Lower lobe of right lung (tissue), 2 donors: ENCODE data around the gene CNOT9. TPM values are rescaled to one million over a fixed set of nuclear protein-coding genes. Genes with fewer than 3 reads are reported as not detected.
"Not testable (repeated sequence)": the region's sequence is repeated elsewhere in the genome, so short reads cannot be mapped to it uniquely, and the experiment has no call there.

Experiments
- ATAC-seq, 2 donors: fragments of 200-7000 bp; cut with Tn5 transposase; one replicate each; pipeline ENCODE4 v1.9.1; 2020 to 2022; ENCODE audit warnings: mild to moderate bottlenecking in 2 of 2, moderate library complexity in 2 of 2
- DNase-seq: peaks from one replicate; pipeline ENCODE4 v3.0.0-alpha.2; 2020
- H3K27ac ChIP-seq: fragments of 200-600 bp; one replicate; pipeline ENCODE4 v1.8.0; 2022
- H3K27me3 ChIP-seq: fragments of 200-600 bp; one replicate; pipeline ENCODE4 v1.8.0; 2022; ENCODE audit warnings: low read depth
- H3K36me3 ChIP-seq: fragments of 200-600 bp; one replicate; pipeline ENCODE4 v1.8.0; 2022; ENCODE audit warnings: mild to moderate bottlenecking
- H3K4me1 ChIP-seq: fragments of 200-600 bp; one replicate; pipeline ENCODE4 v1.8.0; 2022
- H3K4me3 ChIP-seq: fragments of 200-600 bp; one replicate; pipeline ENCODE4 v1.8.0; 2022; ENCODE audit warnings: mild to moderate bottlenecking
- H3K9me3 ChIP-seq: fragments of 200-600 bp; one replicate; pipeline ENCODE4 v1.8.0; 2022
- intact Hi-C: fragments of 100-400 bp; cut with DNase I; formaldehyde crosslinking; loops from one replicate; pipeline ENCODE4 v1.11.0; 2022
- total RNA-seq: library from RNA; stranded (reverse); fragmentation: NEBNext Ultra II Directional; extraction: Animal tissue kit (Norgen Biotek cat#: 25700); gene quantifications from one replicate; pipeline ENCODE4 v1.2.1, GENCODE V29; 2021
- TF ChIP-seq, protein P1 (sequence below): fragments of 200-600 bp; IDR thresholded peaks from one replicate; pipeline ENCODE4 v1.8.0; 2022; ENCODE audit warnings: antibody characterized with exemption, mild to moderate bottlenecking
- donor health status: DM: no; HTN: yes; CAD: no; lungs with severe emphysema.

Gene CNOT9
- total RNA-seq, 1 donor from 2014 or later, result 31.5 TPM

DNA sequence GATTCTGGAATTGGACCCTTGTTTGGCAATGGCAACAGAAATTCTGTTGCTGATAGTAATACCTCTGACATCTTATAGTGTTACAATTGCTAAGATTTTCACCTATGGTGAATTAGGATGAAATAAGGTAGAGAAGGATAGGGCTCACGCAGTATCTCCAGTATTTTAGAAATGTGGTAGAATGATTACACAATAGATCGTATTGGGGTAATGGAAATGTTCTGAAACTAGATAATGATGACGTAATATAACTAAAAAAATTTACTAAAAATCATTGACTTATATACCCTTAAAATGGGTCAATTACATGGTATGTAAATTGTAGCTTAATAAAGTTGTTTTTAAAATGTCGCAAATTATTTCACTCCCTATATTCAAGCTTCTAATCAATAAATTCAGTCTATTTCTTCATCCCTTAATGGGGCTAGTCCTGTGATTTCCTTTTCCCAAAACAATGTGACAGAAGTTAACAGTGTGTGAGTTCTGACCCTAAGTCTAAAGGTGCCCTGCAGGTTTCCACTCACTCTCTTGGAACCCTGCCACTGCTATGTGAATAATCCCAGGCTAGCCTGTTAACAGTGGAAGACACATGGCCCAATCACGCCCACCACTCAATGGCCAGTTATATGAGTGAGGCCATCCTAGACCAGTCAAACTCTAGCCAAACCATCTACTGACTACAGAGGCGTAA lies 31.7 kb upstream of the CNOT9 start:
- intact Hi-C loops, result no loop called here
- TF ChIP-seq, protein P1, sequence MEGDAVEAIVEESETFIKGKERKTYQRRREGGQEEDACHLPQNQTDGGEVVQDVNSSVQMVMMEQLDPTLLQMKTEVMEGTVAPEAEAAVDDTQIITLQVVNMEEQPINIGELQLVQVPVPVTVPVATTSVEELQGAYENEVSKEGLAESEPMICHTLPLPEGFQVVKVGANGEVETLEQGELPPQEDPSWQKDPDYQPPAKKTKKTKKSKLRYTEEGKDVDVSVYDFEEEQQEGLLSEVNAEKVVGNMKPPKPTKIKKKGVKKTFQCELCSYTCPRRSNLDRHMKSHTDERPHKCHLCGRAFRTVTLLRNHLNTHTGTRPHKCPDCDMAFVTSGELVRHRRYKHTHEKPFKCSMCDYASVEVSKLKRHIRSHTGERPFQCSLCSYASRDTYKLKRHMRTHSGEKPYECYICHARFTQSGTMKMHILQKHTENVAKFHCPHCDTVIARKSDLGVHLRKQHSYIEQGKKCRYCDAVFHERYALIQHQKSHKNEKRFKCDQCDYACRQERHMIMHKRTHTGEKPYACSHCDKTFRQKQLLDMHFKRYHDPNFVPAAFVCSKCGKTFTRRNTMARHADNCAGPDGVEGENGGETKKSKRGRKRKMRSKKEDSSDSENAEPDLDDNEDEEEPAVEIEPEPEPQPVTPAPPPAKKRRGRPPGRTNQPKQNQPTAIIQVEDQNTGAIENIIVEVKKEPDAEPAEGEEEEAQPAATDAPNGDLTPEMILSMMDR, result no peak
- H3K4me3 ChIP-seq, result no peak overlapping the region
- no peak overlapping the region for H3K27ac ChIP-seq
- peaks cover 88% of the 10 kb centered on the region for H3K36me3 ChIP-seq
- no peaks in the 10 kb centered on the region for H3K9me3 ChIP-seq
- no peaks in the 10 kb centered on the region for H3K4me1 ChIP-seq
- ATAC-seq (no peak), DNase-seq (no peak)
- H3K27me3 ChIP-seq, result no peaks in the 10 kb centered on the region

DNA sequence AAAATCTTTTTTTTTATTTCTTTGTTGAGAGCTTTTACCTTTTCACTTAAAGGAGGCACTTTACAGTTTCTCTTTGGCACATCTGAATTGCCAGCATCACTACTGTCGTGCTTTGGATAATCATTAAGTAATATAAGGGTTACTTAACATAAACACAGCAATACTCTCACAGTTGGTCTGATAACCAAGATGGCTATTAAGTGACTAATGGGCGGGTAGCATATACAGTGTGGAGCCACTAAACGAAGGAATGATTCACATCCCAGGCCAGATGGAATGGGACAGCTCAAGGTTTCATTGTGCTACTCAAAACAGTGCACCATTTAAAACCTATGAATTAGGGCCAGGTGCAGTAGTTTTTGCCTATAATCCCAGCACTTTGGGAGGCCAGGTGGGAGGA lies 28.6 kb upstream of the CNOT9 start:
- intact Hi-C loops, result no loop called here
- Histone ChIP-seq H3K27me3 (no peaks in the 10 kb centered on the region), H3K36me3 (peaks cover 87% of the 10 kb centered on the region), H3K9me3 (no peaks in the 10 kb centered on the region), H3K27ac (no peak overlapping the region), H3K4me1 (no peaks in the 10 kb centered on the region), H3K4me3 (no peak overlapping the region)
- ATAC-seq (no peak), DNase-seq (no peak)
- TF ChIP-seq, protein P1, result no peak

DNA sequence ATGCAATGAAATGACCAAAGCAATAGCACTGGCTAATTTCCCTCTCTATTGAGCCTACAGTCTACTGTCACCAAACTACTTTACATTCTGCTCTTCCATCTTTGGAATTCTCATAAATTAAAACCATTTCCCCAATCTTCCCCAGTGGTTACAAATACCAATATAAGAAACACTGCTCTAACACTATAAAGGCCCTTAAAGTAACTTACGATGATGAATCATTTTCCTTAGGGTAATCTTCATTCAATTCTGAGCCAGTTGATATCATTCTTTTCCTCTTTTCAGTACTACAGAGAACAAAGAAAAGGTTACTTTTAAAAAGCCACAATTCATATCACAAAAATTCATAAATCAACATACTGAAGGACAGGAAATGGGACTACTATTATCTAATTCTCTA lies 22.6 kb upstream of the CNOT9 start:
- Histone ChIP-seq H3K27me3 (no peaks in the 10 kb centered on the region), H3K4me1 (no peaks in the 10 kb centered on the region), H3K27ac (no peak overlapping the region), H3K36me3 (peaks cover 91% of the 10 kb centered on the region), H3K4me3 (no peak overlapping the region), H3K9me3 (no peaks in the 10 kb centered on the region)
- intact Hi-C loops, result no loop called here
- no peak for DNase-seq
- ATAC-seq, result no peak
- TF ChIP-seq, protein P1, result no peak

DNA sequence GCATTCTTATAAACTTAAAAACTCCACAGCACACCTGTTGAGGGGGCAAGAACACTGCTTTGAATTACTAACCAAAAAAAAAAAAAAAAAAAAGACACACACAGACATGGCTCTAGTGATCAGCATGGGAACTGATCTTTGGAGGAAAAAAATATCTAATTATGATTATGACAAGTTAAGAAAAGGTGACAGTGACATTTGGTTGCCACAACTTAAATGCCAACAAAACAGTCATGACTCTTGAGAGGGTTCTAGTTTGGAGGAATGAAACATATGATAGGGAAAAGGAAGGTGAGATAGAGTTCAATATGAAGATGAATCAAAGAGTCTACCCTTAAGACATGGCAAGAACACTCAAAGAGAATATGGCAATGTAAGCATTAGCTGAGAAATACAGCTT lies 21.1 kb upstream of the CNOT9 start:
- ATAC-seq (no peak), DNase-seq (no peak)
- Histone ChIP-seq H3K9me3 (no peaks in the 10 kb centered on the region), H3K27me3 (no peaks in the 10 kb centered on the region), H3K4me1 (no peaks in the 10 kb centered on the region), H3K4me3 (no peak overlapping the region), H3K36me3 (peaks cover 91% of the 10 kb centered on the region), H3K27ac (no peak overlapping the region)
- intact Hi-C loops, result no loop called here
- TF ChIP-seq, protein P1, result no peak

DNA sequence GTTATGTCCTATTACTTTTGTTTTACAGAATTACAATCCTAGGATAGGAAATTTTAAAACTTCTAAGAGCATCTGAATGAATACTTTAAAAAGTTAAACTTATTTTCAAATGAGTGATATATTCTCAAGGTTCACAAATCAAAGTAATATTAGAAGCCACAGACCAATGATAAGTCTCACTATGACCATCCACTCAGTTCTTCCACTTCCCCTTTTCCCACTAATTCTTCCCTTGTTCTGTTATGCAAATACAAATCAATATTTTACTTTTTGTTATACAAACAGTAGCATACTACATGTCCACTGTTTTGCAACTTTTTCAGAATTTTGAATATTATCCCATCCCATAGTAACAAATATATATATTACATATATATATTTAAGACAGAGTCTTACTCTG lies 20.7 kb upstream of the CNOT9 start:
- ATAC-seq, result no peak
- Histone ChIP-seq H3K9me3 (no peaks in the 10 kb centered on the region), H3K4me1 (no peaks in the 10 kb centered on the region), H3K4me3 (no peak overlapping the region), H3K27me3 (no peaks in the 10 kb centered on the region), H3K36me3 (peaks cover 91% of the 10 kb centered on the region), H3K27ac (no peak overlapping the region)
- TF ChIP-seq, protein P1, result no peak
- intact Hi-C loops, result no loop called here
- DNase-seq, result no peak

DNA sequence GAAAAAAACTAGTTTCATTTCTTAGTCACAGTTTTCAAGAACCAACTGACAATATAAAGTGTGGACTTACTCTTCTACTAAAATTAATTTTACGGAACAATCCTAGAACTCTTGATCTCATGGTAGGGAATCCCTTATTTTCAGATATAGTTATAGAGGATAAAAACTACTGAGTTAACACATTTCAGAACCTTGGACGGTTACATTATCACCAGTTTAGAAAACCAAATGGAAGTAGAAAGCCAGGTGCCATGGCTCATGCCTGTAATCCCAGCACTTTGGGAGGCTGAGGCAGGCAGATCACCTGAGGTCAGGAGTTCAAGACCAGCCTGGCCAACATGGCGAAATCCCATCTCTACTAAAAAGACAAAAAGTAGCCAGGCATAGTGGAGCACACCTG lies 14.4 kb upstream of the CNOT9 start:
- ATAC-seq, H3K4me1 ChIP-seq, H3K27me3 ChIP-seq, DNase-seq, H3K27ac ChIP-seq, H3K4me3 ChIP-seq, H3K9me3 ChIP-seq, intact Hi-C loops: not testable (repeated sequence)
- H3K36me3 ChIP-seq, result peaks cover 77% of the 10 kb centered on the region
